ENCODE results near the gene DIAPH3.
A peak's percentile ranks its signal among the peaks of the same experiment; 100 is the strongest.

Gene DIAPH3

GRCh38 chr13:59710416-59710815 lies 453.3 kb downstream of the DIAPH3 start:
- DNase-seq: no peak

- DNase-seq: no peak
Measured at GRCh38 chr13:59706101-59706976, 457.4 kb downstream of the DIAPH3 start.

- DNase-seq: no peak
Measured at GRCh38 chr13:59702269-59702668, 461.5 kb downstream of the DIAPH3 start.

- no peak for DNase-seq
Measured at GRCh38 chr13:59701261-59701660, 462.5 kb downstream of the DIAPH3 start.

GRCh38 chr13:59700281-59700680 lies 463.4 kb downstream of the DIAPH3 start:
- no peak for DNase-seq

GRCh38 chr13:59696271-59696670 lies 467.5 kb downstream of the DIAPH3 start:
- no peak for DNase-seq

- DNase-seq: no peak
Measured at GRCh38 chr13:59691501-59692066, 472.1 kb downstream of the DIAPH3 start.

- no peak for DNase-seq
Measured at GRCh38 chr13:59690857-59691500, 472.7 kb downstream of the DIAPH3 start.

- no peak for DNase-seq
Measured at GRCh38 chr13:59689057-59689456, 474.7 kb downstream of the DIAPH3 start.

GRCh38 chr13:59686798-59687394 lies 476.8 kb downstream of the DIAPH3 start:
- DNase-seq: no peak

GRCh38 chr13:59684105-59684504 lies 479.6 kb downstream of the DIAPH3 start:
- no peak for DNase-seq

GRCh38 chr13:59681636-59682311 lies 482.0 kb downstream of the DIAPH3 start:
- no peak for DNase-seq

- peak; percentile 39 for DNase-seq
Measured at GRCh38 chr13:59680429-59681024, 483.2 kb downstream of the DIAPH3 start.

- no peak for DNase-seq
Measured at GRCh38 chr13:59679254-59679653, 484.5 kb downstream of the DIAPH3 start.

GRCh38 chr13:59677966-59678814 lies 485.5 kb downstream of the DIAPH3 start:
- peak; percentile 67 for DNase-seq

- DNase-seq: no peak
Measured at GRCh38 chr13:59677430-59677829, 486.3 kb downstream of the DIAPH3 start.

- no peak for DNase-seq
Measured at GRCh38 chr13:59674616-59675015, 489.1 kb downstream of the DIAPH3 start.

GRCh38 chr13:59673286-59673685 lies 490.4 kb downstream of the DIAPH3 start:
- DNase-seq: no peak

- DNase-seq: no peak
Measured at GRCh38 chr13:59672445-59672844, 491.3 kb downstream of the DIAPH3 start.

GRCh38 chr13:59671881-59672280 lies 491.8 kb downstream of the DIAPH3 start:
- no peak for DNase-seq

GRCh38 chr13:59666504-59666903 lies 497.2 kb downstream of the DIAPH3 start:
- no peak for DNase-seq

GRCh38 chr13:59665732-59666131 lies 498.0 kb downstream of the DIAPH3 start:
- DNase-seq: no peak

Data from NCI-H1092 treated with DMSO at 0.1 percent for 48 hours (cell line).